ENCODE data around the gene NARS2.

NARS2 gene

DNA sequence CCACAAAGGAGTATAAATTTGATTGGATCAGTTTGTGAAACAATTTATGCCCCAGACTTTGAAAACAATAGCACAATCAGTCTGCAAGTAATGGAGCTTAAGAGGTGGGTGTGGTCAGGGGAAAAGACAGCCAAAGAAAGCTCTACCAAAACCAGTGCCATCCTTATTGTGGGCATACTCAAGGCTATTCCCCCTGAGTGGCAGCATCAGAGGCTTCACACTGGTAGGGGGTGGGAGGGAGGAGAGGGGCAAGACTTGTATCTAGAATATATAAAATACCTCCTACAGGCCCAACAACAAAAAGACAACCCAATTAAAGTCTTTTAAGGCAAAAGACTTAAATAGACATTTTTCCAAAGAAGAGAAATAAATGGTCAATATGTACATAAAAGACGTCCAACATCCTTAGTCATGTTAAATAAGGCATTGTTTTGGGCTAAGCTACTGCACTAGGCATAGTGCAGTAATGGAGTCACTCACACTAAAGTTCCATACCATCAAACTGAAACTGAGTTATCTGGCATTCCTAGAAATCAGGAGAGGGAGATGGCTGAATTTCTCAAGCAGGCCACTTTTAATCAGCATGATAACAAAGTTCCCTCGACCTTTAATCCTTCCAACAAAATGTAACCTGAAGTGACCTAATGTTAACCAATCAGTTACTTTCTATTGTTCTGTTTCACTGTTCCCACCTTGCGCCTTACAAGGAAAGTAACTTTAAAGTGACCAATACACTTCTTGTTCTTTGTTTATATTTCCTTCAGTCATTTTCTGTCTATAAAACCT lies 24.8 kb downstream of the NARS2 start:
- TF ChIP-seq, protein P1, sequence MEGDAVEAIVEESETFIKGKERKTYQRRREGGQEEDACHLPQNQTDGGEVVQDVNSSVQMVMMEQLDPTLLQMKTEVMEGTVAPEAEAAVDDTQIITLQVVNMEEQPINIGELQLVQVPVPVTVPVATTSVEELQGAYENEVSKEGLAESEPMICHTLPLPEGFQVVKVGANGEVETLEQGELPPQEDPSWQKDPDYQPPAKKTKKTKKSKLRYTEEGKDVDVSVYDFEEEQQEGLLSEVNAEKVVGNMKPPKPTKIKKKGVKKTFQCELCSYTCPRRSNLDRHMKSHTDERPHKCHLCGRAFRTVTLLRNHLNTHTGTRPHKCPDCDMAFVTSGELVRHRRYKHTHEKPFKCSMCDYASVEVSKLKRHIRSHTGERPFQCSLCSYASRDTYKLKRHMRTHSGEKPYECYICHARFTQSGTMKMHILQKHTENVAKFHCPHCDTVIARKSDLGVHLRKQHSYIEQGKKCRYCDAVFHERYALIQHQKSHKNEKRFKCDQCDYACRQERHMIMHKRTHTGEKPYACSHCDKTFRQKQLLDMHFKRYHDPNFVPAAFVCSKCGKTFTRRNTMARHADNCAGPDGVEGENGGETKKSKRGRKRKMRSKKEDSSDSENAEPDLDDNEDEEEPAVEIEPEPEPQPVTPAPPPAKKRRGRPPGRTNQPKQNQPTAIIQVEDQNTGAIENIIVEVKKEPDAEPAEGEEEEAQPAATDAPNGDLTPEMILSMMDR (IDR thresholded peaks at IDR 0.05; ENCODE audit: low read depth, low read length), result no peak
- H3K4me3 ChIP-seq (ENCODE audit: low read depth, low read length), result no peak overlapping the region

DNA sequence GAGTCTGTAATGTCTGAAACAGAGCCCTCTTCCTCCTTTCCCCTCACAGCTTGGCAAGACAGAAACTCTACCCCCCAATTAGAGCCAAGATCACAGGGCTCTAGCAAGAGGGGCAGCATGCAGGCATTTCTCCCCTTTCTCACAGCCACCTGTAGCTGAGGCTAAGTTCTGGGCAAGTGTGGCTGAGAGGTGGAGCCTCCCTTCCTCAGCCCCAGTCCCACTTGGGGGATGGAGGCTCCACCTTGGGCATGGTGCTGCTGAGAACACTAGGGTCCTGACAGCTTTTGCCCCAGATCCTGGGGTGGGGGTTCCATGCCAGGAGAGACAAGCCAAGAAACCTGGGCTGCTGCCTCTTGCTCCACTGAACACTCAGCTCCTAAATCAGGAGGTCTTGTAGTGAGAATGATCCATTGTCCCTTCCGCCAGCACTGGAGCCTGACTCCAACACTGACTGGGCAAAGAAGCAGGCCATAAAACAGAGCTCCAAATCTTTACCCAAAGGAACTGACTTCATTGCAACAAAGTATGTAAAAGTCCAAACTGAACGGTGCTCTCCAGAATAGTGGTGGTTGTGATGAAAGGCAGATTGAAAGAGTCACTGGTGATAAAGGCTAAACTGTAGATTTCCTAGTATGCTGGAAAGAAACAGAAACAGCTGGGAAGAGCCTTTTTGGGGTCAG lies 25.6 kb downstream of the NARS2 start:
- no peak overlapping the region for H3K4me3 ChIP-seq (ENCODE audit: low read depth, low read length)
- TF ChIP-seq, protein P1 (IDR thresholded peaks at IDR 0.05; ENCODE audit: low read depth, low read length), result no peak

DNA sequence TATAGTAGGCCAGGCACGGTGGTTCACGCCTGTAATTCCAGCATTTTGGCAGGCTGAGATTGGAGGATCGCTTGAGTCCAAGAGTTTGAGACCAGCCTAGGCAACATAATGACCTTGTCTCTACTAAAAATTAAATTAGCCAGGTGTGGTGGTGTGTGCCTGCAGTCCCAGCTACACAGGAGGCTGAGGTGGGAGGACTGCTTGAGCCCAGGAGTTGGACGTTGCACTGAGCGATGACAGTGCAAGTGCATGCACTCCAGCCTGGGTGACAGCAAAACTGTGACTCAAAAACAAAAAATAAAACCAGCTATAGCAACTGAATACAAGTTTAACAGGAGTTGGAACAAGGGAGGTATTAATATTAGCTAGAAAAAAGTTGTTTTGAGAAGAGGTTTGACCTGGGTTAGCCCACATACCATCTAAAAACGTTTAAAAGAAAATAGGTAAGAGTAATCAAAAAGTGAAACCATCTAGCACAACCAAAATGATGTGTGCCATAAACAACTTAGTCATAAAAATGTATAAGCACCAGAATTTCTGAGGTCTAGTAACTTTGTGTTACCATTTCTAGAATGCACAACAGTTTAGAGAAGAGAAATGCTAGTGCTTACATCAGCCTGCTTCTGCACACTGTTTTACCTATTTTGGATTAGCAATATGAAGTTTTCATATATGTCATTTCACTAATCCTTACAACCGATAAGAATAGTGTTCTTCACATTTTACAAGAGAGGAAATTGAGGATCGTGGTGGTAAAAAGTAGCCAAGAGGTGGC lies 26.5 kb downstream of the NARS2 start:
- TF ChIP-seq, protein P1 (IDR thresholded peaks at IDR 0.05; ENCODE audit: low read depth, low read length), result no peak
- H3K4me3 ChIP-seq (ENCODE audit: low read depth, low read length), result no peak overlapping the region

DNA sequence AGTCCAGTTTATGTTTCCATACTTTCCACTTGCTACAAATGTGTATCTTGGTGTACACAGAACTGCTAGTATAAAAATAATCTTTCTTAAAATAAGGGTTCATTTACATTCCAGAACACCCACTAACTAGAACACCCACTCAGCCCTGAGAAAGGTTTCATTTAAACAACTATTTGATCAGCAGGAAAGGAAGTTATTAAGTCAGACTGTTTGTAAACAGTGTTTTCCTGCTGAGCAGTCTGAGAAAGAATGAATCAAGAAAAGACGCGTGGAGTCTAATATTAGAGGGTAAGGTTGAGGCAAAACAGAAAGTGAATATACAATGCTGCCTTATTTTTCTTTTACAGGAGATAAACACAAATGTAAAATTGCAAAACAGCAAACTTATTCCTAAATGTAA lies 32.7 kb downstream of the NARS2 start:
- no peak overlapping the region for H3K4me3 ChIP-seq (ENCODE audit: low read depth, low read length)
- TF ChIP-seq, protein P1 (IDR thresholded peaks at IDR 0.05; ENCODE audit: low read depth, low read length), result no peak

DNA sequence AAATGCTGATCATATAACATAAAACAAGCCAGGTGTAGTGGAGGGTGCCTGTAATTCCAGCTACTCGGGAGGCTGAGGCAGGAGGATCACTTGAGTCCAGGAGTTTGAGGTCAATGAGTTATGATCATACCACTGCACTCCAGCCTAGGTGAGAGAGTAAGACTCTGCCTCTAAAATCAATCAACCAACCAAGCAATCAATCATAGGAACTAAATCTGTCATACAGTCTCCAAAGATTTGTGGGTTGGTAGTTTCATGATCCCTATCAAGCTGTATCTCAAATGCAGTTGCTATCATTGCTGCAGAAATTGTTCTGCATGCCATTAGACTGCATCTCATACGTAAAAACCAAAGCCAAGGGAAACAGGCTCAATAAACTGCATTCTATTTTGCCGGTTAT lies 33.1 kb downstream of the NARS2 start:
- H3K4me3 ChIP-seq (ENCODE audit: low read depth, low read length), result no peak overlapping the region
- TF ChIP-seq, protein P1 (IDR thresholded peaks at IDR 0.05; ENCODE audit: low read depth, low read length), result no peak

DNA sequence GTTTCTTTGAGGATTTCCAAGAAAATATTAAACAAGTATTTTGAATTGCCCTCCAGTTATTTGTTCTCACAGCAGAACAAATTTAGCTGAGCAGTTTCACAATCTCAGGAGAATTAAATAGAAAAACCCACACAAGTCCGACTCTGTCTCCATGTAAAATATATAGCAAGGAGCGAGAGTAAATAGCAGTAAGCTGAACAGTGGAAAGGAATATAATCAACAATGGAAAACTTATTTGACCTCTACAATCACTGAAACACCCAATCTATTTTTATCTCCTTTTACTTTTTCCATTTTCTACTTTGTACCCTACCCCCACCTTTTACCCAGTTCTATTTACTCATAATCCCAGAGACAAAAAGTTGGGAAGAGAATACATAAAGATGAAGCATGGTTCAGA lies 34.4 kb downstream of the NARS2 start:
- TF ChIP-seq, protein P1 (IDR thresholded peaks at IDR 0.05; ENCODE audit: low read depth, low read length), result no peak
- H3K4me3 ChIP-seq (ENCODE audit: low read depth, low read length), result no peak overlapping the region

Measured in WI38 (cell line).